NT2/D1 (cell line): ENCODE results near the gene MAML2.

ENCODE experiments used
- SUZ12 ChIP-seq: IDR thresholded peaks from 2 replicates; pipeline ENCODE4 v1.6.1; 2011; ENCODE audit not compliant: insufficient read length, insufficient read depth; ENCODE audit errors: extremely low read depth
- ZNF274 ChIP-seq: IDR thresholded peaks from 2 replicates; pipeline ENCODE4 v1.6.1; 2011; ENCODE audit warnings: mild to moderate bottlenecking, low read depth, low read length

DNA sequence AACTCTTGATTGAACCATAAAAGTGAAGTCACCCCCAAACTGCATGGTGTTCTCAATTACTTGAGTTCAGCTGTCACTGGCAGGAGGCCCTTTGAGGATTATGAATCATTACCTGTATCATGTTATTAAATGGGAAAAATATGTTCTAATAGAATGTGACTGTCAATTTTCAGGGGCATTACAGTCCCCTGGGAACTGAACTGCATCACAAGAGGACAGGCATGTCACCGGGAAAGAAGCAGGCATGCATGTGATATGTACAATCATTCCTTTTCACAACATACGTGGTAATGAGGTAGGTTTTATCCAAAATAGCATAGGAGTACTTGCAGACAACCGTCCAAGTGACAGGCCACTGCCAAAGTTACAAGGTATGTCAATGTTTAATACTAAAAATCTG lies 165.8 kb downstream of the MAML2 start:
- TF ChIP-seq ZNF274: no peak
- TF ChIP-seq SUZ12: no peak
